DND-41 (cell line): ENCODE measurements around the gene LY86.

Experiments
- CTCF ChIP-seq: IDR thresholded peaks from 2 replicates; pipeline ENCODE4 v1.5.1; 2012; ENCODE audit warnings: borderline replicate concordance, low read length, moderate library complexity, mild to moderate bottlenecking; ENCODE audit not compliant: poor library complexity, severe bottlenecking; ENCODE audit errors: extremely low read depth
- EZH2 ChIP-seq: IDR thresholded peaks from 3 replicates; pipeline ENCODE4 v1.6.1; 2012; ENCODE audit warnings: borderline replicate concordance, low read depth, mild to moderate bottlenecking, moderate library complexity, low read length, inconsistent platforms; ENCODE audit not compliant: severe bottlenecking

GRCh38 chr6:6654599-6655575 lies 66.4 kb downstream of the LY86 start:
- no peak for TF ChIP-seq CTCF
- no peak for TF ChIP-seq EZH2
